ENCODE data around the gene IPCEF1. TPM values are rescaled to one million over a fixed set of nuclear protein-coding genes. Genes with fewer than 3 reads are reported as not detected.

Gene IPCEF1
- total and polyA plus RNA-seq, 2 donors (not counting 3 experiments of a cell fraction or from before 2014, with no cell fraction given): 0.01 to 0.51 TPM

DNA sequence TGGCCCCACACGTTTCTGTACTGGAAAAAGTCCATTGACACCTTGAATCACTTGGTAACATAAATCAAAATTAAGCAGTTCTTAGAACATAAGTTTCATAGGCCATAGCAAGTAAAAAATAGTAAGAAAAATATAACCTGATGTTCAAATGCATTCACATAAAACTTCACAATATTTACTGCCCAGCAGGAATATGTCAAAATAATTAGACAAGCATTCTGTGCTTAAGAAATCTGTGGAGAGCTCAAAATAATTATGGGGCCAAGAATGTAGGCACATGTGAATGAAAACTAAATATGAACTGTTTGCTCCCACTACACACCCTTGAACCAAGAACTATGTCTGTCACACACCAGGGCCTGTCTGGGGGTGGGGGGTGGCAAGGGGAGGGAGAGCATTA is 70.8 kb downstream of the IPCEF1 start:
- H4K20me1 ChIP-seq (replicated peaks; ENCODE audit: control insufficient read depth, extremely low read depth, insufficient read depth, low read length): no peaks in the 10 kb centered on the region
- no peak overlapping the region for H3K27ac ChIP-seq (ENCODE audit: insufficient read depth, low read depth, low read length)
- no peak for DNase-seq (ENCODE audit: low read depth, low spot score)
- no peaks in the 10 kb centered on the region for H3K36me3 ChIP-seq (ENCODE audit: control insufficient read depth in 2 of 2, extremely low read depth in 1 of 2, insufficient read depth in 2 of 2, low read length in 2 of 2)
- no peaks in the 10 kb centered on the region for H3K79me2 ChIP-seq (ENCODE audit: control insufficient read depth, insufficient read depth, low read length)
- BruUV-seq (replicated peaks): no TSS peak
- H3K9me3 ChIP-seq (replicated peaks; ENCODE audit: control insufficient read depth, insufficient read depth, low read length): no peaks in the 10 kb centered on the region
- no peak overlapping the region for H3K4me3 ChIP-seq (replicated peaks in 1 of 3; ENCODE audit: insufficient read depth in 1 of 3, low read depth in 1 of 3, low read length in 3 of 3)
- intact Hi-C loops (cut with micrococcal nuclease): no loop called here
- no peak overlapping the region for H3K9ac ChIP-seq (replicated peaks; ENCODE audit: extremely low read depth, insufficient read depth, low read length)
- no peak for FAIRE-seq
- TF ChIP-seq GATA2 (IDR thresholded peaks at IDR 0.05; ENCODE audit: insufficient read depth, insufficient read length, low read depth, low read length): no peak
- no peak for TF ChIP-seq POLR2A (IDR thresholded peaks at IDR 0.05; ENCODE audit: low read depth, low read length)
- TF ChIP-seq, protein P1, sequence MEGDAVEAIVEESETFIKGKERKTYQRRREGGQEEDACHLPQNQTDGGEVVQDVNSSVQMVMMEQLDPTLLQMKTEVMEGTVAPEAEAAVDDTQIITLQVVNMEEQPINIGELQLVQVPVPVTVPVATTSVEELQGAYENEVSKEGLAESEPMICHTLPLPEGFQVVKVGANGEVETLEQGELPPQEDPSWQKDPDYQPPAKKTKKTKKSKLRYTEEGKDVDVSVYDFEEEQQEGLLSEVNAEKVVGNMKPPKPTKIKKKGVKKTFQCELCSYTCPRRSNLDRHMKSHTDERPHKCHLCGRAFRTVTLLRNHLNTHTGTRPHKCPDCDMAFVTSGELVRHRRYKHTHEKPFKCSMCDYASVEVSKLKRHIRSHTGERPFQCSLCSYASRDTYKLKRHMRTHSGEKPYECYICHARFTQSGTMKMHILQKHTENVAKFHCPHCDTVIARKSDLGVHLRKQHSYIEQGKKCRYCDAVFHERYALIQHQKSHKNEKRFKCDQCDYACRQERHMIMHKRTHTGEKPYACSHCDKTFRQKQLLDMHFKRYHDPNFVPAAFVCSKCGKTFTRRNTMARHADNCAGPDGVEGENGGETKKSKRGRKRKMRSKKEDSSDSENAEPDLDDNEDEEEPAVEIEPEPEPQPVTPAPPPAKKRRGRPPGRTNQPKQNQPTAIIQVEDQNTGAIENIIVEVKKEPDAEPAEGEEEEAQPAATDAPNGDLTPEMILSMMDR (IDR thresholded peaks at IDR 0.05; ENCODE audit: extremely low read depth in 1 of 2, insufficient read depth in 1 of 2, low read depth in 1 of 2, low read length in 2 of 2): no peak
- TF ChIP-seq MYC (IDR thresholded peaks at IDR 0.05; ENCODE audit: low read depth, low read length): no peak
- no peak for TF ChIP-seq JUN (IDR thresholded peaks at IDR 0.05; ENCODE audit: borderline replicate concordance, insufficient read depth, insufficient read length, low read depth)
- TF ChIP-seq, protein P2, sequence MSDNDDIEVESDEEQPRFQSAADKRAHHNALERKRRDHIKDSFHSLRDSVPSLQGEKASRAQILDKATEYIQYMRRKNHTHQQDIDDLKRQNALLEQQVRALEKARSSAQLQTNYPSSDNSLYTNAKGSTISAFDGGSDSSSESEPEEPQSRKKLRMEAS (IDR thresholded peaks at IDR 0.05; ENCODE audit: insufficient read depth, insufficient read length): no peak
- no peak for TF ChIP-seq FOS (IDR thresholded peaks at IDR 0.05; ENCODE audit: borderline replicate concordance, insufficient read depth, low read length)
- TF ChIP-seq EZH2 (IDR thresholded peaks at IDR 0.05; ENCODE audit: borderline replicate concordance, low read depth, low read length, severe bottlenecking): no peak
- no peak for TF ChIP-seq POLR2AphosphoS5 (IDR thresholded peaks at IDR 0.05; ENCODE audit: insufficient read depth, low read depth, low read length)
- dilution Hi-C loops (cut with MboI; ENCODE audit: extremely low pct_ligation_motif_present, low sequenced_read_pairs): no loop called here
- ChIA-PET CTCF (interaction anchor here (1.0 to 2.2 kb wide), 2 partner anchors 9 to 69 kb away, joined by 3 to 12 read pairs; no protein-coding TSS in a partner anchor), POLR2A (no interaction called here)
- H3K9me1 ChIP-seq (replicated peaks; ENCODE audit: control insufficient read depth, extremely low read depth, insufficient read depth, low read length): no peaks in the 10 kb centered on the region
- no peak overlapping the region for H2AFZ ChIP-seq (ENCODE audit: low read depth, low read length)
- no peaks in the 10 kb centered on the region for H3K27me3 ChIP-seq (ENCODE audit: control insufficient read depth in 2 of 2, insufficient read depth in 2 of 2, low read length in 2 of 2)
- no peaks in the 10 kb centered on the region for H3K4me1 ChIP-seq (ENCODE audit: control insufficient read depth, extremely low read depth, insufficient read depth, low read length)
- no peak overlapping the region for H3K4me2 ChIP-seq (ENCODE audit: insufficient read depth, low read length)
